ENCODE results near the gene GCFC2. TPM values are rescaled to one million over a fixed set of nuclear protein-coding genes. Genes with fewer than 3 reads are reported as not detected.
A peak's percentile ranks its signal among the peaks of the same experiment; 100 is the strongest.
"Not testable (repeated sequence)": the region's sequence is repeated elsewhere in the genome, so short reads cannot be mapped to it uniquely, and the experiment has no call there.

GCFC2 gene
- total RNA-seq, 4 donors from 2014 or later: 25.1 to 52.1 (median 43.0) TPM

DNA sequence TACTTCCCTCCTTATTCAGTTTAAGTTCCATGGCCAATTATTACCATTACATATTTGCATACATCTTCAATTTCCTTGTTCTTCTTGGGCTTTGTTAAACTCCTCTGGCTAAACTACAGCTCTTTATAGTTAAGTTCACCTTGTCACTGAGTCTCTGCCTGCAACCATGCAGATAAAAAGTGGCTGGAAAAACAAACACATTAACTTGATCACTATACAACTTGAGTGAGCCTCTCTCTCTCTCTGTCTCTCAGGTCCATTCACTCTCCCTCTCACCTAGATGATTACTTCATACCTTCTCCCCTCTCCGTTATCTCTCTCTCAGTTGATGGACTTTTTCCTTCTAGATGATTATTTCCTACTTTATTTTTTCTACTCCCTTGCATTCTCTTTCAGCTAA is 30.3 kb downstream of the GCFC2 start:
- DNase-seq: no peak
- Histone ChIP-seq H3K4me1 (no peaks in the 10 kb centered on the region), H3K27ac (no peak overlapping the region), H3K9me3 (no peaks in the 10 kb centered on the region), H3K27me3 (no peaks in the 10 kb centered on the region), H3K36me3 (no peaks in the 10 kb centered on the region), H3K4me3 (no peak overlapping the region)
- TF ChIP-seq, protein P1, sequence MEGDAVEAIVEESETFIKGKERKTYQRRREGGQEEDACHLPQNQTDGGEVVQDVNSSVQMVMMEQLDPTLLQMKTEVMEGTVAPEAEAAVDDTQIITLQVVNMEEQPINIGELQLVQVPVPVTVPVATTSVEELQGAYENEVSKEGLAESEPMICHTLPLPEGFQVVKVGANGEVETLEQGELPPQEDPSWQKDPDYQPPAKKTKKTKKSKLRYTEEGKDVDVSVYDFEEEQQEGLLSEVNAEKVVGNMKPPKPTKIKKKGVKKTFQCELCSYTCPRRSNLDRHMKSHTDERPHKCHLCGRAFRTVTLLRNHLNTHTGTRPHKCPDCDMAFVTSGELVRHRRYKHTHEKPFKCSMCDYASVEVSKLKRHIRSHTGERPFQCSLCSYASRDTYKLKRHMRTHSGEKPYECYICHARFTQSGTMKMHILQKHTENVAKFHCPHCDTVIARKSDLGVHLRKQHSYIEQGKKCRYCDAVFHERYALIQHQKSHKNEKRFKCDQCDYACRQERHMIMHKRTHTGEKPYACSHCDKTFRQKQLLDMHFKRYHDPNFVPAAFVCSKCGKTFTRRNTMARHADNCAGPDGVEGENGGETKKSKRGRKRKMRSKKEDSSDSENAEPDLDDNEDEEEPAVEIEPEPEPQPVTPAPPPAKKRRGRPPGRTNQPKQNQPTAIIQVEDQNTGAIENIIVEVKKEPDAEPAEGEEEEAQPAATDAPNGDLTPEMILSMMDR (IDR thresholded peaks at IDR 0.05): no peak
- TF ChIP-seq POLR2A (IDR thresholded peaks at IDR 0.05): no peak
- intact Hi-C loops (cut with DNase I; ENCODE audit: low total_unique reads): no loop called here

DNA sequence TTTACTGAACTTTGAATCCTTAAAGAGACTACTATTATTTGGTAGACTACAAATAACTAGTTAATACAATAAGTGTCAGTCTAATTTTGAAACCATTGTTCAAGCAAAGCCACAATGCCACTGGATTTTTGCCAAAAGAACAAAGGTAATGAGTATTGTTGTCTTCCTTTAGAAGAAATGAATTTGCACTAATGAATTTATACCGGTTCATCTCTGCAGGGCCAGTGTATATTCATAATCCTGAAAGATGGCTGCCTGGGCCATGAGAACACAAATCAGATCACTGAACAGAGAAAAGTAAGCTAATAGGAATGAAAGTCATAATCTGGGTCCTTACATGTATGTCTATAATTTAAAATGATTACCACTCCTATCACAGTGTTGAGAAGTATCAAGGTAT is 31.2 kb downstream of the GCFC2 start:
- intact Hi-C loops (cut with DNase I; ENCODE audit: low total_unique reads): no loop called here
- Histone ChIP-seq H3K27me3 (no peaks in the 10 kb centered on the region), H3K36me3 (no peaks in the 10 kb centered on the region), H3K4me1 (no peaks in the 10 kb centered on the region), H3K4me3 (no peak overlapping the region), H3K9me3 (no peaks in the 10 kb centered on the region), H3K27ac (no peak overlapping the region)
- DNase-seq: no peak
- TF ChIP-seq POLR2A (IDR thresholded peaks at IDR 0.05): no peak
- TF ChIP-seq, protein P1 (IDR thresholded peaks at IDR 0.05): no peak

DNA sequence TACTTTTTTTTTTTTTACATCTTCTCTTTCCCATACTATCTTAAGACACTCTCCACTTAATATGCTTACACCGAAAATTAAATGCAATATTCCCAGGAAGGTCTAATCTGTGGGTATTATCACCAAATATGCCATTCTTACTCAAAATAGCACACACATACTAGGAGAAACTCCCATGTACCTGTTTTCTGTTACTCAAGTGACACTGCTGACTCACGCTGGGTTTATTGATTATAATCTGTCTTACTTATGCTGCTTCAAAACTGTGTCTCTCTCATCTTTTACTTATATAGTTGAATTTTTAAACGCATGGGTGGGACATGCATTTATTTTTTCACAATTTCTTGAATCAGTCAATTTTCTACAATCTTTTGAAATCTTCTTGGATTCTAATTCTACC is 34.3 kb downstream of the GCFC2 start:
- Histone ChIP-seq H3K4me3 (no peak overlapping the region), H3K27ac (no peak overlapping the region), H3K36me3 (no peaks in the 10 kb centered on the region), H3K9me3 (no peaks in the 10 kb centered on the region), H3K4me1 (no peaks in the 10 kb centered on the region), H3K27me3 (no peaks in the 10 kb centered on the region)
- intact Hi-C loops (cut with DNase I; ENCODE audit: low total_unique reads): no loop called here
- DNase-seq: no peak
- TF ChIP-seq, protein P1 (IDR thresholded peaks at IDR 0.05): no peak
- no peak for TF ChIP-seq POLR2A (IDR thresholded peaks at IDR 0.05)

DNA sequence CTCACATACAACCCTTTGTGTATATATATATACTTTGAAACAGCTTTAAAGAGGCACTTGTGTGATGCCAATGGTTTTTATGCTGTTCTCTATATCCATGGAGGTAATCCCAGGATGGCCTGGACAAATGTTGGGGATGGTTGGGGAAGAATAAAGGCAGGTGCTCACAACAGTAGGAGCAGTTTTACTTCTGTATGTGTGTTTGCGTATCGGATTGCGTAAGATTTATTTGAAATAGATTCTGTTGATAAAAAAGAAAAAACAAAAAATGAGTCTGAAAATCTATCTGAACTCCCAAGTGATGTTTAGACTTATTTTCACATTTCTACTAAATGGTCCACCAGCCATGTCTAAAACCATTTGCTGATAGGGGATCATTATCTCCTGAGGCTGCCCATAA is 34.8 kb downstream of the GCFC2 start:
- TF ChIP-seq, protein P1 (IDR thresholded peaks at IDR 0.05): no peak
- TF ChIP-seq POLR2A (IDR thresholded peaks at IDR 0.05): no peak
- Histone ChIP-seq H3K27me3 (no peaks in the 10 kb centered on the region), H3K27ac (no peak overlapping the region), H3K9me3 (no peaks in the 10 kb centered on the region), H3K36me3 (no peaks in the 10 kb centered on the region), H3K4me1 (no peaks in the 10 kb centered on the region), H3K4me3 (no peak overlapping the region)
- DNase-seq: no peak
- intact Hi-C loops (cut with DNase I; ENCODE audit: low total_unique reads): no loop called here

DNA sequence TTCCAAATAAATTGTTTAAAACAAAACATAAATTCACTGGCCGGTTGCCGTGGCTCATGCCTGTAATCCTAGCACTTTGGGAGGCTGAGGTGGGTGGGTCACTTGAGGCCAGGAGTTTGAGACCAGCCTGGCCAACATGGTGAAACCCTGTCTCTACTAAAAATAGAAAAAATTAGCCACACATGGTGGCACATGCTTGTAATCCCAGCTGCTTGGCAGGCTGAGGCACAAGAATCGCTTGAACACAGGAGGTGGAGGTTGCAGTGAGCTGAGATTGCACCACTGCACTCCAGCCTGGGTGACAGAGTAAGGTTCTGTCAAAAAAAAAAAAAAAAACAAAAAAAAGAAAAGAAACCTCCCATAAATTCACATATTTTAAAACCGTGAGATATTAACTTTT is 35.3 kb downstream of the GCFC2 start:
- H3K36me3 ChIP-seq; intact Hi-C loops (cut with DNase I; ENCODE audit: low total_unique reads); H3K27ac ChIP-seq; H3K27me3 ChIP-seq; H3K4me3 ChIP-seq; H3K9me3 ChIP-seq; DNase-seq; H3K4me1 ChIP-seq: not testable (repeated sequence)

DNA sequence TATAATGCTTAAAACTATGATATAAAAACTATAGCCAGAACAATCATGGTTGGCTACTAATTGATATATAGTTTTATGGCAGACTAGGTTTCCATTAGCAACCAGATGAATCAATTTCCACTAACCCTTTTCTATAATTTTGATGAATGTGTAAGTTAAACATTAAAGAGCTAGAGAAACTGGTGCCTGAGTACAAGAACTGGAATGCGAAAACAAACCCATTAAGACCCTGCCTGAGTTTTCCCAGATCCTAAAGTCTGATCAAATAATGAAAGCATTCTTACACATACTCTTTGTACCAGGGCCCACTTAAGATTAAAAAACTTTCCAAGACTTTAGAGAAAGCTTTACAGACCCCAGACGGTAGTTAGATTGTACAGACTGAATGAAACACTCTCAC is 42.8 kb downstream of the GCFC2 start:
- DNase-seq: no peak
- intact Hi-C loops (cut with DNase I; ENCODE audit: low total_unique reads): no loop called here
- TF ChIP-seq, protein P1 (IDR thresholded peaks at IDR 0.05): no peak
- no peak for TF ChIP-seq POLR2A (IDR thresholded peaks at IDR 0.05)
- H3K4me3 ChIP-seq: no peak overlapping the region
- H3K36me3 ChIP-seq: no peaks in the 10 kb centered on the region
- H3K9me3 ChIP-seq: no peaks in the 10 kb centered on the region
- H3K27ac ChIP-seq: peak overlapping the region in 1 of 2 donors; percentile 67
- H3K4me1 ChIP-seq: no peaks in the 10 kb centered on the region
- H3K27me3 ChIP-seq: no peaks in the 10 kb centered on the region

Data from uterus (tissue), 4 donors.